Activated CD4-positive, alpha-beta T cell treated with anti-CD3 and anti-CD28 coated beads for 36 hours (primary cell): ENCODE results near the gene AKT1S1. TPM values are rescaled to one million over a fixed set of nuclear protein-coding genes. Genes with fewer than 3 reads are reported as not detected.

Experiments
- ATAC-seq: fragments of 200-7000 bp; cut with Tn5 transposase; one replicate; pipeline ENCODE4 v1.10.0; 2021; ENCODE audit warnings: mild to moderate bottlenecking, moderate library complexity
- CTCF ChIA-PET: fragments of 350-600 bp; sonication (Branson Sonifier 250); formaldehyde crosslinking; loops from one replicate; lab custom pipeline; 2021; ENCODE audit warnings: antibody characterized with exemption; lab: Charles Lee
- POLR2A ChIA-PET: fragments of 350-600 bp; sonication (Branson Sonifier 250); formaldehyde crosslinking; loops from one replicate; lab custom pipeline; 2021; ENCODE audit warnings: antibody characterized with exemption, inconsistent platforms; lab: Charles Lee
- DNase-seq: peaks from one replicate; pipeline ENCODE4 v3.0.0-alpha.2; 2020
- H3K27ac Mint-ChIP-seq: one replicate; pipeline ENCODE4 v1.8.0; 2021; ENCODE audit warnings: mixed read lengths
- H3K27me3 Mint-ChIP-seq: one replicate; pipeline ENCODE4 v1.8.0; 2021; ENCODE audit warnings: mixed read lengths
- H3K36me3 Mint-ChIP-seq: one replicate; pipeline ENCODE4 v1.8.0; 2021; ENCODE audit warnings: low read depth, mixed read lengths
- H3K4me1 Mint-ChIP-seq: one replicate; pipeline ENCODE4 v1.8.0; 2021; ENCODE audit warnings: mixed read lengths
- H3K4me3 Mint-ChIP-seq: one replicate; pipeline ENCODE4 v1.8.0; 2021; ENCODE audit warnings: mild to moderate bottlenecking, moderate library complexity, mixed read lengths
- H3K9me3 Mint-ChIP-seq: one replicate; pipeline ENCODE4 v1.8.0; 2021; ENCODE audit warnings: low read depth, mixed read lengths
- intact Hi-C, 2 experiments: fragments of 100-400 bp; cut with DNase I in 1 of 2; cut with micrococcal nuclease in 1 of 2; formaldehyde crosslinking; loops; one replicate each; pipeline versions ENCODE4 v1.14.2 to v1.15.1; 2022 to 2024; cut with DNase I, micrococcal nuclease
- total RNA-seq, 2 experiments: library from RNA; stranded (reverse); gene quantifications; one replicate each; pipeline ENCODE4 v1.2.3, GENCODE V29; 2021

AKT1S1 gene
- total RNA-seq, 2 experiments from 2014 or later: 16.1 to 20.3 TPM

GRCh38 chr19:49873834-49874233 is 3.3 kb downstream of the AKT1S1 start:
- H3K4me3 Mint-ChIP-seq: no peak overlapping the region
- no peaks in the 10 kb centered on the region for H3K9me3 Mint-ChIP-seq
- no peak for DNase-seq
- H3K36me3 Mint-ChIP-seq: peaks cover 6% of the 10 kb centered on the region
- no peak overlapping the region for H3K27ac Mint-ChIP-seq
- POLR2A ChIA-PET: no interaction called here
- CTCF ChIA-PET: no interaction called here
- no peak for ATAC-seq
- intact Hi-C loops: no loop called here
- H3K27me3 Mint-ChIP-seq: no peaks in the 10 kb centered on the region
- peaks cover 31% of the 10 kb centered on the region for H3K4me1 Mint-ChIP-seq

- H3K27me3 Mint-ChIP-seq: no peaks in the 10 kb centered on the region
- intact Hi-C loops: no loop called here
- DNase-seq (no peak), ATAC-seq (no peak)
- no peak overlapping the region for H3K27ac Mint-ChIP-seq
- H3K4me1 Mint-ChIP-seq: peaks cover 26% of the 10 kb centered on the region
- POLR2A ChIA-PET: no interaction called here
- H3K4me3 Mint-ChIP-seq: no peak overlapping the region
- peaks cover 3% of the 10 kb centered on the region for H3K36me3 Mint-ChIP-seq
- H3K9me3 Mint-ChIP-seq: no peaks in the 10 kb centered on the region
- CTCF ChIA-PET: no interaction called here
Measured at GRCh38 chr19:49873129-49873521, 4.0 kb downstream of the AKT1S1 start.

GRCh38 chr19:49872245-49873128 is 4.7 kb downstream of the AKT1S1 start:
- Mint-ChIP-seq H3K4me1 (peaks cover 24% of the 10 kb centered on the region), H3K36me3 (peaks cover 1% of the 10 kb centered on the region), H3K27me3 (no peaks in the 10 kb centered on the region), H3K27ac (no peak overlapping the region), H3K4me3 (no peak overlapping the region), H3K9me3 (no peaks in the 10 kb centered on the region)
- intact Hi-C loops: no loop called here
- DNase-seq: no peak
- ChIA-PET CTCF (no interaction called here), POLR2A (no interaction called here)
- ATAC-seq: no peak

- Mint-ChIP-seq H3K27ac (peak overlapping the region; percentile 43), H3K4me3 (no peak overlapping the region), H3K4me1 (peaks cover 28% of the 10 kb centered on the region), H3K9me3 (no peaks in the 10 kb centered on the region), H3K27me3 (no peaks in the 10 kb centered on the region), H3K36me3 (peaks cover 4% of the 10 kb centered on the region)
- POLR2A ChIA-PET: no interaction called here
- CTCF ChIA-PET: interaction anchor here (0.5 kb wide), 1 partner anchor 493 kb away, joined by 3 read pairs; no protein-coding TSS in a partner anchor
- intact Hi-C loops: no loop called here
- ATAC-seq: no peak
- no peak for DNase-seq
Measured at GRCh38 chr19:49871349-49871985, 5.7 kb downstream of the AKT1S1 start.

- Mint-ChIP-seq H3K27ac (no peak overlapping the region), H3K4me3 (no peak overlapping the region), H3K4me1 (peaks cover 37% of the 10 kb centered on the region), H3K9me3 (no peaks in the 10 kb centered on the region), H3K27me3 (no peaks in the 10 kb centered on the region), H3K36me3 (peaks cover 10% of the 10 kb centered on the region)
- DNase-seq (no peak), ATAC-seq (no peak)
- intact Hi-C loops: no loop called here
- POLR2A ChIA-PET: interaction anchor here (1.5 kb wide), 1 partner anchor 104 kb away, joined by 7 read pairs; the partner anchor contains the start of gene AP2A1
- CTCF ChIA-PET: no interaction called here
Measured at GRCh38 chr19:49870309-49870901, 6.8 kb downstream of the AKT1S1 start.

GRCh38 chr19:49869484-49870308 is 7.5 kb downstream of the AKT1S1 start:
- CTCF ChIA-PET: interaction anchor here (0.6 to 1.0 kb wide), 6 partner anchors 21 to 391 kb away, joined by 3 to 6 read pairs (median 4); partner anchors contain the start of gene PRMT1

GRCh38 chr19:49869009-49869483 is 8.1 kb downstream of the AKT1S1 start:
- peaks cover 23% of the 10 kb centered on the region for H3K36me3 Mint-ChIP-seq
- DNase-seq (no peak), ATAC-seq (peak; percentile 9)
- intact Hi-C loops: loop anchor here (1.0 to 5.0 kb wide), 10 partner anchors 8 to 1240 kb away; partner anchors contain the start of genes FUZ (in 2 of the 2), PRMT1 (in 2 of the 2), AKT1S1 (in 1 of the 2) and ALDH16A1 (in 1 of the 2)
- ChIA-PET POLR2A (interaction anchor here (0.6 to 2.5 kb wide), 10 partner anchors 8 to 373 kb away, joined by 3 to 13 read pairs (median 4); partner anchors contain the start of genes AKT1S1, AP2A1, ATF5 and NUP62), CTCF (interaction anchor here (0.6 to 1.0 kb wide), 6 partner anchors 21 to 390 kb away, joined by 3 to 6 read pairs (median 4); partner anchors contain the start of gene PRMT1)
- peaks cover 36% of the 10 kb centered on the region for H3K4me1 Mint-ChIP-seq
- H3K4me3 Mint-ChIP-seq: no peak overlapping the region
- no peak overlapping the region for H3K27ac Mint-ChIP-seq
- H3K9me3 Mint-ChIP-seq: no peaks in the 10 kb centered on the region
- H3K27me3 Mint-ChIP-seq: no peaks in the 10 kb centered on the region

More at GRCh38 chr19:49869484-49870308, 7.5 kb downstream of the AKT1S1 start:
- Mint-ChIP-seq H3K27me3 (no peaks in the 10 kb centered on the region), H3K36me3 (peaks cover 16% of the 10 kb centered on the region), H3K4me1 (peaks cover 39% of the 10 kb centered on the region), H3K27ac (no peak overlapping the region), H3K9me3 (no peaks in the 10 kb centered on the region), H3K4me3 (no peak overlapping the region)
- DNase-seq (peak; percentile 94), ATAC-seq (peak; percentile 87)
- intact Hi-C loops: loop anchor here (1.0 to 5.0 kb wide), 10 partner anchors 8 to 1239 kb away; partner anchors contain the start of genes FUZ (in 2 of the 2), PRMT1 (in 2 of the 2), AKT1S1 (in 1 of the 2) and ALDH16A1 (in 1 of the 2)
- POLR2A ChIA-PET: interaction anchor here (0.6 to 1.7 kb wide), 9 partner anchors 16 to 374 kb away, joined by 3 to 13 read pairs (median 4); partner anchors contain the start of genes AP2A1, ATF5, NUP62 and PTOV1

- peaks cover 30% of the 10 kb centered on the region for H3K36me3 Mint-ChIP-seq
- ChIA-PET CTCF (interaction anchor here (0.8 to 1.0 kb wide), 2 partner anchors 17 to 100 kb away, joined by 3 read pairs; partner anchors contain the start of genes AP2A1 and PTOV1), POLR2A (interaction anchor here (0.6 to 2.5 kb wide), 5 partner anchors 10 to 874 kb away, joined by 3 to 12 read pairs (median 3); partner anchors contain the start of genes AKT1S1, NUP62, RUVBL2 and TBC1D17)
- H3K4me3 Mint-ChIP-seq: no peak within 1 kb of the TSS
- ATAC-seq: peak; percentile 43
- H3K27ac Mint-ChIP-seq: peak within 1 kb of the TSS; percentile 98
- H3K4me1 Mint-ChIP-seq: peaks cover 35% of the 10 kb centered on the region
- no peaks in the 10 kb centered on the region for H3K27me3 Mint-ChIP-seq
- no peaks in the 10 kb centered on the region for H3K9me3 Mint-ChIP-seq
- intact Hi-C loops: loop anchor here (1.0 to 5.0 kb wide), 12 partner anchors 10 to 370 kb away; partner anchors contain the start of genes AKT1S1 (in 1 of the 2), MED25 (in 1 of the 2), PRMT1 (in 1 of the 2) and PRR12 (in 1 of the 2)
- DNase-seq: peak; percentile 94
Measured at GRCh38 chr19:49866933-49867782, 10.0 kb downstream of the AKT1S1 start, which contains the start of gene PNKP. Gene PNKP (minus strand): TSS chr19:49867576. CDS start chr19:49867204, 372 bp downstream.

- Mint-ChIP-seq H3K36me3 (peaks cover 44% of the 10 kb centered on the region), H3K4me1 (peaks cover 24% of the 10 kb centered on the region), H3K27me3 (no peaks in the 10 kb centered on the region), H3K4me3 (no peak overlapping the region), H3K27ac (peak overlapping the region; percentile 31), H3K9me3 (no peaks in the 10 kb centered on the region)
- POLR2A ChIA-PET: interaction anchor here (0.6 to 0.7 kb wide), 4 partner anchors 17 to 775 kb away, joined by 3 to 5 read pairs (median 4); no protein-coding TSS in a partner anchor
- CTCF ChIA-PET: interaction anchor here (0.5 to 2.6 kb wide), 6 partner anchors 14 to 327 kb away, joined by 3 to 7 read pairs (median 3); partner anchors contain the start of gene PTOV1
- DNase-seq (no peak), ATAC-seq (no peak)
- intact Hi-C loops: loop anchor here in 1 of 2 experiments (5.0 kb wide), 2 partner anchors 188 to 273 kb away; partner anchors contain the start of genes PRMT1 and PRR12
Measured at GRCh38 chr19:49864890-49865289, 12.3 kb downstream of the AKT1S1 start.
